CD4-positive, alpha-beta T cell treated with Interleukin-4 for 1 hour (primary cell): ENCODE data around the gene A1BG.
"Not testable (repeated sequence)": the region's sequence is repeated elsewhere in the genome, so short reads cannot be mapped to it uniquely, and the experiment has no call there.

Source experiments
- DNase-seq, 2 donors: peaks; one replicate each; pipeline ENCODE4 v3.0.0-alpha.2; 2020 to 2022

A1BG gene

GRCh38 chr19:58385891-58386575 lies 32.7 kb upstream of the A1BG start:
- DNase-seq, result no peak

GRCh38 chr19:58385313-58385890 lies 32.1 kb upstream of the A1BG start:
- no peak for DNase-seq

- DNase-seq, result no peak
These were observed 29.8 kb upstream of the A1BG start for GRCh38 chr19:58382997-58383603.

- DNase-seq, result no peak
These were observed 28.3 kb upstream of the A1BG start for GRCh38 chr19:58381460-58382212.

- peak; percentile 100 for DNase-seq
These were observed 27.6 kb upstream of the A1BG start, which contains the start of gene ZNF837 for GRCh38 chr19:58380662-58381459. TSS of gene ZNF837 (minus strand) at chr19:58381030. CDS start at chr19:58369332, 11,698 bp downstream.

- DNase-seq, result no peak
These were observed 26.9 kb upstream of the A1BG start for GRCh38 chr19:58380037-58380661.

- DNase-seq, result no peak
These were observed 26.0 kb upstream of the A1BG start for GRCh38 chr19:58379246-58379645.

GRCh38 chr19:58376724-58377123 lies 23.4 kb upstream of the A1BG start:
- DNase-seq, result not testable (repeated sequence)

GRCh38 chr19:58374200-58374599 lies 20.9 kb upstream of the A1BG start:
- DNase-seq, result no peak

- no peak for DNase-seq
These were observed 19.2 kb upstream of the A1BG start for GRCh38 chr19:58372311-58373133.

GRCh38 chr19:58368561-58369360 lies 15.5 kb upstream of the A1BG start:
- DNase-seq, result no peak

GRCh38 chr19:58367698-58368454 lies 14.6 kb upstream of the A1BG start:
- no peak for DNase-seq

- DNase-seq, result no peak
These were observed 13.5 kb upstream of the A1BG start for GRCh38 chr19:58366585-58367430.

- no peak for DNase-seq
These were observed 10.9 kb upstream of the A1BG start for GRCh38 chr19:58364146-58364545.

- DNase-seq, result peak; percentile 97 to 98
These were observed 9.1 kb upstream of the A1BG start, which contains the start of gene ZNF497 for GRCh38 chr19:58362272-58362994. TSS of gene ZNF497 (minus strand) at chr19:58362751. CDS start at chr19:58357635, 5,116 bp downstream.

- peak; percentile 32 to 34 for DNase-seq
These were observed 8.6 kb upstream of the A1BG start for GRCh38 chr19:58361900-58362271.

- no peak for DNase-seq
These were observed 4.3 kb upstream of the A1BG start for GRCh38 chr19:58357481-58358145.
